Occipital lobe (tissue), 2 donors: ENCODE results near the gene ACOT7. TPM values are rescaled to one million over a fixed set of nuclear protein-coding genes. Genes with fewer than 3 reads are reported as not detected.
"Not testable (repeated sequence)": the region's sequence is repeated elsewhere in the genome, so short reads cannot be mapped to it uniquely, and the experiment has no call there.

Experiments
- DNase-seq: peaks from one replicate; lab custom pipeline; 2025; lab: John Stamatoyannopoulos, UW
- total RNA-seq: library from RNA; depleted of rRNA; stranded (reverse); fragments of >200 nt; gene quantifications from one replicate; pipeline ENCODE4 v1.2.3, GENCODE V29; 2014

Gene ACOT7, protein sequence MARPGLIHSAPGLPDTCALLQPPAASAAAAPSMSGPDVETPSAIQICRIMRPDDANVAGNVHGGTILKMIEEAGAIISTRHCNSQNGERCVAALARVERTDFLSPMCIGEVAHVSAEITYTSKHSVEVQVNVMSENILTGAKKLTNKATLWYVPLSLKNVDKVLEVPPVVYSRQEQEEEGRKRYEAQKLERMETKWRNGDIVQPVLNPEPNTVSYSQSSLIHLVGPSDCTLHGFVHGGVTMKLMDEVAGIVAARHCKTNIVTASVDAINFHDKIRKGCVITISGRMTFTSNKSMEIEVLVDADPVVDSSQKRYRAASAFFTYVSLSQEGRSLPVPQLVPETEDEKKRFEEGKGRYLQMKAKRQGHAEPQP
- 27.0 TPM for total RNA-seq

DNA sequence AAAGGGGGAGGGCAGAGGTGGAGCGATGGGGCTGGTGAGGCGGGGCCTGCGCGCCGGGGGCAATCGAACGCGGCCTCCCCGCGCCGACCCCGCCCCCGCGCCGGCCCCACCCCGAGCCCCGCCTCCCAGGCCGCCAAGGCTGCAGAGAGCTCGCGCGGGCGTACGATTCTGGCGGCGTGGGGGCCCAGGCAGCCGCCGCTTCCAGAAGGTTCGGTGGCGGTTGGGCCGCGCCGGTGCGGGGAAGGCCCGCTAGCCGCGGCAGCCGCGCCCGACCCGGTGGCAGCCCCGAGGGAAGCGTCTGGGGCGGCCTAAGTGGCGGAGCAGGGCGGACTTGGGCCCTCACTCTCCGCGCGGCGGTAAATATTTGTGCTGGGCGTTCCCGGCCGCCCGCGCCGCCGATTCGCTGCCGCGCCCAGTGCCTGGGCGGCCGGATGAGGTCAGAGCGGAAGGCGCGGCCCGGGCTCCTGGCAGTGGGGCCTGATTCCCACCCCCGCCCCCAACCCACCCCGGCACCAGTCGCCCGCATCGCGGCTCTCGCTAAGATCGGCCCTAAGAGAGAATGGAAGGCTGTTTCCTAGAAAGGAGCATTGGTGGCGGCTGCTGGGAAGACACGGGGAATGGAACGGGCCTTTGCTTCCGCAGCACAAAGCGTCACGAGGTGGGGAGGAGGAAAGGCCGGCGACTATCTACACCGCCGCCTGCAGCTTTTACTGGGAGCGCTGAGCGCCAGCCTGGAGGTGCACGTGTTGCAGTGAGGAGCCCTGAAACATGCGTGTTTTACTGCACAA, at the start of gene ACOT7:
ACOT7 (minus strand) TSS at position 368 of the 788 bp plus-strand sequence. CDS start 368 bp downstream, outside the sequence.
- DNase-seq = peak; percentile 88

DNA sequence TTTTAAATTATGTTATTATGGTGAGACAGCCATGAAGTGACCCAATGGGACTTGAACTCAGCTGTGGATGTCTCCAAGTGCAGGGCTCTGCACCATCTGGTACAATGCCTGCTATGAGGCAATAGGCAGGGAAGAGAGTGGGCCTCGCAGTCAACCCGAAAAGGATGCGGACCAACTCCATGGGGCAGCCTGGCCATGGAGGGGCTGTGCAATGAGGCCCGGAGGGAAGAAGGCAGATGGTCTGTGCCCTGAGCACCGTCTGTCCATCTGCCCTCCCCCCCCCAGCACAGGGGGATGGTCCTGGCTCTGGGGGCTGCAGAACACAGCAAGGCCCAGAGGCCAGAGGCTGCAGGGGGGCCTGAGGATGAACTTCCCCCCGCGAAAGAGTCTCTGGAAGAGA, 48.0 kb upstream of the ACOT7 start:
- no peak for DNase-seq

- no peak for DNase-seq
Measured at GRCh38 chr1:6440198-6441126, 46.9 kb upstream of the ACOT7 start.

DNA sequence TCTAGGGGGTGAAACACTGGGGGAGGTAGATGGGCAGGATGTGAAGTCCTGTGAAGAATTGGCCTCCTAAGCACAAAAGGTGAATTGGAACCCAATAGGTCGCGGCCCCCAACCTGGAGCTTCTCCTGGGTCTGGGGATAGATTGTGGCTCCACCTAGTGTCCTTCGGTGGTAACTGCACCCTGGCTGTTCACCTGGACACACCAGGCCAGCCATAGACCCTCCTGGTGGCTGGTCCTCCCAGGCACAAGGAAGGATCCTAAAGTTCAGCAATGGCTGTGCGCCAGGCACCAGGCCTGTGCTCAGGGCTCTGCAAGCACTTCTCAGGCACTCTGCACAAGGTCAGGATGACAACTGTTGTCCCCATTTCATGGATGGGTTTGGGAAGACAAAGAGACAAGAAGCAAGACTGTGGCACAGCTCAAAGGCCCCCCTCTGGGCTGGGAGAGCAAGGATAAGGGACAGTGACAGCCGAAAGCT, 44.5 kb upstream of the ACOT7 start:
- peak; percentile 12 for DNase-seq

DNA sequence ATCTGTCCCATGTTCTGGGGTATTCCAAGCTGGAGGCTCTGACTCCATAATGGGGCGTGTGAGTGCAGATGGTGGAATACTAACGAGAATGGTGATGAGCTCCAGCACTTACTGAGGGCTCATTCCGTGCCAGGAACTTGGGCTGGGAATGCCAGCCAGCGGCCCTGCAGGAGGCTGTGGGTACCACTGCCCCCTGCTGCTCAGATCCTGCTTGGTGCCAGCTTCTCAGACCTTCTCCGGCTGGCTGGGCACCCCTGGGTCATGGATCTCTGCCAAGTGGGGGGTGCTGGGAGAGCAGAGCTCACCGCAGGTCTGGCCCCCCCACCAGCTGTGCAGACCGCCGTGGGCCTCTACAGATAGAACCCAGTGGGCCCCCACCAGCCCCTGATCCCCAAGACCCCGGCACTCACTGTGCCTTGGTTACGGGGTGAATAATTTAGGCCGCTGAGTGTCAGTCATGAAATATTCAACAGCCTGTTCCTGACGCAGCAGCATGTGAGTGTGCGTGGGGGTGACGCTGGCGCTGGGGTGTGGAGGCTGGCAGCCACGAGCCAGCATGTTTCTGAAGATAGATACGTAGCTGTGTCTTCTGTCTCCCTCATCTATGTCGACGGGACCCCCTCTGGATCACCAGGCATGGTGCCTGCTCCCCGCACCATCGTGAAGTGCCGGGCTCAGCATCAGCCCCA, 43.6 kb upstream of the ACOT7 start:
- peak; percentile 52 for DNase-seq

DNA sequence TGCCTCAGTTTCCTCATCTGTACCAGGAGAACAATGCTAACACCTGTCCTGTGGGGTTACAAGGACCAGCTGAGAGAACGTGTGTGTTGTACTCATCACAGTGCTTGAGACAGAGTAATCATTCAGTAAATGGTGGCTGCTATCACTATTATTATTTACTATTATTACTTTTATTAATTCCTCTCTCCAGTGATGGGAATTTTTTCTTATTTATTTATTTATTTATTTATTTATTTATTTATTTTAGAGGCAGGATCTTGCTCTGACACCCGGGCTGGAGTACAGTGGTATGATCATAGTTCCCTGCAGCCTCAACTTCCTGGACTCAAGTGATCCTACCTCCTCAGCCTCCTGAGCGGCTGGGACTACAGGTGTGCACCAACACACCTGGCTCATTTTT, 42.7 kb upstream of the ACOT7 start:
- DNase-seq = not testable (repeated sequence)

GRCh38 chr1:6435547-6435946, 42.0 kb upstream of the ACOT7 start:
- DNase-seq = no peak

GRCh38 chr1:6435129-6435528, 41.6 kb upstream of the ACOT7 start:
- DNase-seq = no peak

DNA sequence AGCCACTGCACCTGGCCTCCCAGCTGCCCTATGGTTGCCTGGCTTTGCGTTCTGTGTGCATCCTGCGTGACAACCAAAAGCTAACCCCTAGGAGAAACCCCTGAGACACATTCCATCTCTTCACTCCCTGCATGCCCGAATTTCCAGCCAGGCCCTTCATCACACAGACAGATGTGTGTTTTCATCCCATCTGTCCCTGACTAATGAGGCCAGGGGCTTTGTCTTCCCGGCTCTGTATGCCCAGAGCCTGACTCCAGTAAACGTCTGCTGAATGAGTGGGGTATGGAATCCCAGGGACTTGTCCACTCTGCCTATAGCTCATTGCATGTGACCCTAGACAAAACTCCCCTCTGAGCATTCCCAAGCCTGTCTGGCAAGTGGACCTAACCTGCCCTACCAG, 40.6 kb upstream of the ACOT7 start:
- no peak for DNase-seq

GRCh38 chr1:6431645-6432579, 38.3 kb upstream of the ACOT7 start:
- not testable (repeated sequence) for DNase-seq

DNA sequence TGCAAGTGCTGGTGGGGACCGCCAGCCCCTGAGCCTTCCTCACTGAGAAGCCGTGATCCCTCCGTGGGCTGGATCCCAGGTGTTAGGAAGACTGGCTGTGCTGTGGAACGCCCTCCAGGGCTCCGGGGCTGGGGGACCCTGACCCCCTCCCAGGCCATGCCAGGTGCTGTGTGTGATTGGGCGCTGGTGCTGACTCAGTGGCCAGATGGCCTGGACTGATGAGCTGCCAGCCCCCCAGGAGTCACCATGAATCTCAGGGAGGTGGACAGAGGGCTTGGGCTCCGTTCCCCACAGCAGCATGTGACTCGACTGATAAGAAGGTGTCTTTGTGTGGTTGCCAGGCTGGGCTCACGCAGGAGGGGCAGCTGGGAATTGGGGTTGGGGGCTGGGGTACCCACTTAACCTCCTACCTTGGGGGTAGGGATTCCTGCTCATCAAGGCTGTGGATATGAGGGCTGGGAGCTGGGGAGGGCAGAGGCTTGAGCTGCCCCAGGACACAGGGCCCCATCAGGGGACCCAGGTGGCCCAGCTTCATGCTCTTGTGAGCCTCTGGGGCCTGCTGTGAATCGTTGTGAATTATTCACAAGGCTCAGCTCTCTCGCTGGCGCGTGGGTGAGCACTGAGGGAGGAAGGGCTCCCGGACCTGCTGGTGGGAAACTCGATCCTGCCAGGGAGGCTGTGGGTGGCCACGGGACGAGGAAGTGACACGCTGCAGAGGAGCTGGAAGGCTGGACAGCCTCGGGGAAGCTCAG, 36.3 kb upstream of the ACOT7 start:
- peak; percentile 15 for DNase-seq

DNA sequence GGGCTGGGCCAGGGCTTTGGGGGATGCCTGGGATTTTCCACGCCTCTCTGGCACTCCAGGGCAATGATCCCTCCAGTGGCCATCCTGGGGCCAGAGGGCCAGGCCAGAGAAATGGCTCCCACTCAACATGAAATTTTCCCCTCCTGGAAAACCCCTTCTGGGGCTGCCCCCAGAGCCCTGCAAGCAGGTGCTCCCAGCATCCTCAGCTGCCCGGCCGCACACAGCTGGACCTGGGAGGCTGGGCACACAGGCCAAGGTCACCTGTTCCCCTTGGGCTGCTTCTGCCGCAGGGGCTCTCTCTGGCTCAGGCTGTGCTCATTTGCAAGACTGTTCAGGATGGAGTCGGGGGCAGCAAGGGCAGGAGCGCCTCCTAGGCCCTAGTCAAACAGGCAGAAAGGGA, 34.9 kb upstream of the ACOT7 start:
- not testable (repeated sequence) for DNase-seq

DNA sequence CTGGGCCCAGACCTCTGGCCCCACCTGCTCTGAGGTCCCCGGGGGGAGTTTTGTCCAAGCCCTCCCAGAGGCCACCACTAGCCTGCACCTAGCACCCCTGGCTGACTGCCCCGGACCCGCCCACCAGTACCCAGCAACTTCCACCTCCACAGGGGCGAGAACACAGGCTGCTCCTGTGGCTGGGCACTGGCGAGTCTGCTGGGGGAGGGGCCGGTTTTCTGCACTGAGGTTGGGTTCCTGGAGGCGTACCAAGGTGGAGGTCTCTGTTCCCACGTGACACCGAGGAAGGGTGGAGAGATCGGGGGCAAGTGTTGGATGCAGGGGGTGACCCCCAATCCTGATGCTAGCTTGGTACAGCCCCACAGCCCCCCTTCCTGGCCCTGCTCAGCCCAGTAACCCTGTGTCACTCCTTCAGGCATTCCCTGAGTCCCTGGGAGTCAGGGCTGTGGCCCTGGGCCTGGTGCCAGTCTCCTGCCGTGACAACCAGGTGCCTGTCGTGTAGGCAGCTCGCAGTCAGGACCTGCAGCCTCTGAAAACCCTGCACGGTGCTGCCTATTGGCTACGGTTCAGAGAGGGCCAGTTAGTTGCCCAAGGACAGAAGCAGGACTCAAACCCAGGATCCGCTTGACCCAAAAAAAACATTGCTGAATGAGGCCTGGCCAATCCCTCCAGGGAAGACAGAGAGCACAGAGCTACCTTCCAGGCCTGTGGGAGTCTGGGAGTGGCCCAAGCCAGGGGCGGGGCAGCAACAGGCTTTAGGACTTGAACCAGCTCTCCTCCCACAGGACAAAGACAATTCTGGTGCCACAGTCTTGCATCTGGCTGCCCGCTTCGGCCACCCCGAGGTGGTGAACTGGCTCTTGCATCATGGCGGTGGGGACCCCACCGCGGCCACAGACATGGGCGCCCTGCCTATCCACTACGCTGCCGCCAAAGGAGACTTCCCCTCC, 34.1 kb upstream of the ACOT7 start:
- no peak for DNase-seq

DNA sequence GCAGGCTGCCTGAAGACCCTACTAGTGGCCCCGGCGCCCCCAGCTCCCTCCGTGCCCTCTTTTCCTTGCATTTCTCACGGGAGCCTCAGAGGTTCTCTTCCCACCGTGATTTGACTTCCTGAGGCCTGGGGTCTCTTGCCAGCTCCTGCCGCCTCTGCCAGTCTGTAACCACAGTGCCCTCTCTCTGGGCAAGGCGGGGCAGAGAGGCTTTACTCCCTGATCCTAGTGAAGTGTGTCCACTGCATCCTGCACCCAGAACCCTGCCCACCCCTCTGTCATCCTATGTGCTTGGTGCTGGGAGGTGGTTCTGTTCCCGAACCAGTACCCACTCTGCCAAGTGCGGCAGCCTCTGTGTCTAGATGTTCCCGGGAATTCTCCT, 33.4 kb upstream of the ACOT7 start:
- no peak for DNase-seq

DNA sequence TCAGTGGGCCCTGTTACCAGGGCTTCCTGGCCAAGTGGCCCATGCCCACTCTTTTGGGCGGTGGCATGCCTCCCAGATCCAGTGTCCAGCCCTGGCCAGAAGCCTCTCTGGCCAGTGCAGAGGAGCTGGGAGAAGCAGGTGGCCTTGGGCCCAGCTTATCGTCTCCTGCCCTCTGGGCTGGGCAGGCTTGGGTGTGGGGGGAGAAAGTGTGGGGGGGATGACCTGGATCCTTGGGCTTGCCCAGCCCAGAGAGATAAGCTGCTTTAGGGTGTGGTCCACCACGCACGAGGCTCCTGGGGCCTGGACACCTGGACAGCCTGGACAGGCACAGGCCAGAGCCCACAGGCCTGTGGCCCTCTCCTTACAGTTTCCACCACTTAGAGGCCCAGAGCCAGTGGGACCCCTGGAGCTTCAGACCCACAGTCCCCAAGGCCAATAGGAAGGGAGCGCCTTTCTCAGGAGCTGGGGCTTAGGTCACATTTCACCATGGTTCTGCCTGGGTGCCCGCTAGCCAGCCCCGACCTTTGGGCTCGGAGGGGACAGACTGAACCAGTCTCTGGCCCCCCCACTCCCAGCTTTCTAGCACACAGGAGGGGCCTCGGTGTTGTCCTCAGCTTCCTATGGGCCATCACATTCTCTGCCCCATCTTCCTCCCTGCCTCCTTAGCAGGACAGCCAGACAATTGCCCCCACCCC, 32.9 kb upstream of the ACOT7 start:
- no peak for DNase-seq

DNA sequence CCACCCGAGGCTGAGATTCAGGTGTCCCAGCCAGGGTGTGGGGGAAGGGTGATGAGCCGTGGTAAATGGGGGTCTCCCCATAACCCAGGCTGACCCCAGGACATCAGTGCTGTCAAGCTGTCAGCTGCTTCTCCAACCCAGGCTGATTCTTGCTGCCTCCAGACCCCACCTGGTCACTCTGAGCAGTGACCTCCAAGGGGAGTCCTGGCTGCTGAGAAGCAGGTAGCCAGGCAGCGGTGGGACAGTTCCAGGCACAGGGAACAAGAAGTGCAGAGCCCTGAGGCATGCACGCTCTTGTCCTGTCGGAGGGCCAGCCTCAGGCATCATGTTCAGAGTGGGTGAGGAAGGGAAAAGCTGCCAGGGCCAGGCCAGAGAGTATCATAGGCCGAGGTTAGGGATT, 32.1 kb upstream of the ACOT7 start:
- no peak for DNase-seq
